ENCODE data around the gene PRSS1.
"Not testable (repeated sequence)": the region's sequence is repeated elsewhere in the genome, so short reads cannot be mapped to it uniquely, and the experiment has no call there.

The PRSS1 gene

DNA sequence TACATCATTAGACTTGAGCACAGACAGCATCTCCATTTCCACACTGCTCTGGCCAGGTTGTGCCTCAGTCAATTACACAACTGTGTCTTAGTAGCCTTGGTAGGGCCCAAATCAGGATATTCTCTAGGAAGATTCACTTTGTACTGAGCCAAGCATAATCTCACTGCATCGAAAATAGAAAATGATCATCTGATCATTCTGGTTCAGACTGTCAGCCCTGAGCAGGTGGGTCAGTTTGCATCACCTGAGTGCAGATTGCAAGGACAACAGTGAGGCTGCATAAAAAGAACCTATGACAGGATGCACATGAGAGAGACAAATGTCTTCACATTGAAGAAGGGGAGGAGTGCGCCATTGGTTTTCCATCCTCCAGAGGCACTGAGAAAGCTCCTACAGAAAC lies 862 bp upstream of the PRSS1 start:
- not testable (repeated sequence) for DNase-seq (ENCODE audit: low spot score)

DNA sequence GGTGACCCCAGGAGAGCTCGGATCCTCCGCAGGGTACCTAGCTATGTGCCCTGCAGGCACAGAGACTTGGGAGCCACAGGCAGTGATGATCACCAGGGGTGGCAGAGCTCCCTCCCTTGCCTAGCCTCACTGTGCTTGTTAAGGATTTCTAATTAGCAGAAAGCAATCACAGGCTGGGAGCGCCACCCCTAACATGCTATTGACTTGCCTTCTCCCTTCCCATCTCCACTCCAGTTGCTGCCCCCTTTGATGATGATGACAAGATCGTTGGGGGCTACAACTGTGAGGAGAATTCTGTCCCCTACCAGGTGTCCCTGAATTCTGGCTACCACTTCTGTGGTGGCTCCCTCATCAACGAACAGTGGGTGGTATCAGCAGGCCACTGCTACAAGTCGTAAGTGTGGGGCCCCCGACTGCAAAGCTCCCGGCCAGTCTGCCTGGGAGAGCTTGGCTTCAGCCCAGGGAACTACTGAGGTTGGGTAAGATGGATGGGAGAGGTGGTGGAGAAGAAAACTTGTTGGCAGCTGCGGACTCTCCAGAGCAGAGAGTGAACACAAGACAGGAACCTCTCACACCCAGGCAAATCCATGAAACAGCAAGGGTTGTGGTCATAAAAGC lies 1.2 kb downstream of the PRSS1 start:
- DNase-seq (ENCODE audit: low spot score): no peak

DNA sequence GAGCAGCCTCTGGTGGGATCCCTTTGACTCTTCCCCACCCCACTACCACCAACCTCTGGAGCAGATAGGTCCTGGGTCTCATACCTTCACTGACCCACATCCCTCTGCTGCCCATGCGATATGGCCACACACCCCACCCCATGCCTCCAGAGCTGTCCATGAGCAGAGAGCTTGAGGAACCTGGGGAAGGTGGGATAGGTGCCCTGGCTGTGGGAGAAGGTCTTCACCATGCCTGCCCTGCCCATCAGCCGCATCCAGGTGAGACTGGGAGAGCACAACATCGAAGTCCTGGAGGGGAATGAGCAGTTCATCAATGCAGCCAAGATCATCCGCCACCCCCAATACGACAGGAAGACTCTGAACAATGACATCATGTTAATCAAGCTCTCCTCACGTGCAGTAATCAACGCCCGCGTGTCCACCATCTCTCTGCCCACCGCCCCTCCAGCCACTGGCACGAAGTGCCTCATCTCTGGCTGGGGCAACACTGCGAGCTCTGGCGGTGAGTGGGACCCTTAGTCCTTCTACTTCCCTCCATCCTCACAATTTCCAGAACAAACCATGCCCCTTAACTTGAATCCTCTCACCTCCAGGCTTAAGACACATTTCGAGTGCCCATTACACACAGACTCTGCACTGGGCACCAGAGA lies 2.4 kb downstream of the PRSS1 start:
- DNase-seq (ENCODE audit: low spot score): not testable (repeated sequence)

DNA sequence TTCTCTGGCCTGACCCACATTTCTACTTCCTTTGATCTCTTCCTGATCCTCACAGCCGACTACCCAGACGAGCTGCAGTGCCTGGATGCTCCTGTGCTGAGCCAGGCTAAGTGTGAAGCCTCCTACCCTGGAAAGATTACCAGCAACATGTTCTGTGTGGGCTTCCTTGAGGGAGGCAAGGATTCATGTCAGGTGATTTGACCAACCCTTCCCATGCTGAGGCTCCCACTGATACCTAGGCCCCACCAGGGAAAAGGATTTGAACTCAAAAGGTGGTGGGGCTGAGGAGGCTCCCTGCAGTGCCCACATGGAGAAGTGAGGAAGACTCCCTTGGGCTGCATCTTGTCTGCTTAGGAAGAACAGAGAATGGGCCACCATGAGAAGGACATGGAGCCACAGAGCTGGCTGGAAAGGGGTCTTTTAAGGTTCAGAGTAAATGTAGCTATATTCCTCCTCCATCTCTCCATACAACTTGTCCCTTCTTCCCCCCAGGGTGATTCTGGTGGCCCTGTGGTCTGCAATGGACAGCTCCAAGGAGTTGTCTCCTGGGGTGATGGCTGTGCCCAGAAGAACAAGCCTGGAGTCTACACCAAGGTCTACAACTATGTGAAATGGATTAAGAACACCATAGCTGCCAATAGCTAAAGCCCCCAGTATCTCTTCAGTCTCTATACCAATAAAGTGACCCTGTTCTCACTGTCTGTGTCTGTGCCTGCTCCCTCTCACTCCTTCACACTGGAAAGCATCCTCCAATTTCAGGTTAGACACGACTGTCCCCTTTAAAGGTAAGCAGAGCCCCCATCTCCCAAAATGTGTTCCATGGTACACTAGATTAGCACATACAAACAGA lies 3.3 kb downstream of the PRSS1 start:
- DNase-seq (ENCODE audit: low spot score): no peak

DNA sequence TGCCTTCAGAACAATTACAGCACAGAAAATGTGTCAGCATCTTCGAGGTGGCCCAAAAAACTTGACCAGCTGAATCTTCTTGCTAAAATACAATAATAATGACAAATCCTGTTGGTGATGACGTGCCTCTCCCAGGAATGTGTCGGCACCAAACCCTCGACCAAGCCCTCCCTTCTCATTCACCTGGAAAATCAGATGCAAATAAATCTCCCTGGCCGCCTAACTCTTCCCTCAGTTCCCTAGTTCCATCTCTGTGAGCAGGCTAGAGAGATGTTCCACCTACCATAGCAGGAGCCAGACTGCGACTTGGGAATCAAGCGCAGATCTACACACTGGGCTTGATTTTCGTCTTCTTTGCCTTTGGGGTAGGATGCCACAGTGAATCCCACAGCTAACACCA lies 4.1 kb downstream of the PRSS1 start:
- no peak for DNase-seq (ENCODE audit: low spot score)

DNA sequence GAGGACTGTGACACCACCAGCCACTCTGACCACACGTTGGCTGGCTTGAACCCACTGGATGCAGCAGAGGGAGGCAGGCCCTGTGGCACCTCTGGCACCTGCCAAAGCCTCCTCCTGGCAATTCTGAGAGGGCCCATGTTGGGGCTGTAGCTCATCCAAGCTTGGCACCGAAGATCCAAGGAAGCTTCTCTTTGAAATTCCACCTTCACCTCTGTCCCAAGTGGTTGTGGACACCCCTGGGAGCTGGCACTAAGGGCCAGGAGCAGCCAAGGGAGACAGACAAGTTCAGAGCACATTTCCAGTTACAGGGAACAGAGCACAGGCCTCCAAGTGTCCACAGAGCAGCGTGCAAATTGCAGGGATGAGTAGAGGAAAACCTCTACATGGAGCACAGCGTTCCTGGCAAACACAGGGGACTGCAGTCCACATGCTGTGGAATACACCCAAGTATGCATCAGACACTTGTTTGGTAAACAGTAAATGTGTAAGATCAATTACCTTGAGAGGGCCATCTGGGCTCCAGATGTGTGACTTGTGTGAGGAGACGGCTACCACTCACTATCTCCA lies 4.7 kb downstream of the PRSS1 start:
- DNase-seq (ENCODE audit: low spot score): not testable (repeated sequence)

DNA sequence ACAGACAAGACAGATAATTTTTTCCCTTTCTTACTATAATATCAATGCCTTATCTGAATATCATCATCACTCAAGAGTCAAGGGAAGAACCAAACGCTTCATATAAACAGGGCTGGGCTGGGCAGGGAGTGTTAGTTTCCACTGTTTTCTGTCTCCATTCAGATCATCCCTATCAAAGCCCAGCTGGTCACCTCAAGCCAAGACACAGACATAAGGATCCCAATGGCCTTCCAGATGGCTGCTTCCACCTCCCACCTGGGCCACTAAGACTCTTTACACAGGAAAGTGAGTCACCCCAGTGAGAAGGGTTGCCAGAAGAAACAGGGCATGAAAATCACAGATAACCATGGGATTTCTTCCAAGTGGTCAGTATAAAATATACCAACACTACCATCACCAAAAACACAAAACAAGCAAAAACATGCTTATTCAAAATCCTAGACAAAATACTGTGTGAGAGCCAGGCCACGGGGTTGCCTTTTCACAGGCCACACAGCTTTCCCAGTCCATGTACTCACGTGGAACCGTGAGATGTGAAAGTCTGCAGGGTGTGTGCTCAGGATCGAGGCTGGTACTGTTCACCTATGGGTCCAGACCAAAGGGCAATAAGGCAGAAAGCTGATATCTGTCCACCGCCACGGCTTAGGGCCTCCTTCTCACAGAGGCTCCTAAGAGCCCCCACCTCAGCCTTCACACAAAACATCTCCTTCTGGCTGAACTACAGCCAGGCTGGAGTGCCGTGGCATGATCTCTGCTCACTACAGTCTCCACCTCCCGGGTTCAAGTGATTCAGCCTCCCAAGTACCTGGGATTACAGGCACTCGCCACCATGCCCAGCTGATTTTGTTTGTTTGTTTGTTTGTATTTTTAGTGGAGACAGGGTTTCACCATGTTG lies 5.7 kb downstream of the PRSS1 start:
- no peak for DNase-seq (ENCODE audit: low spot score)

DNA sequence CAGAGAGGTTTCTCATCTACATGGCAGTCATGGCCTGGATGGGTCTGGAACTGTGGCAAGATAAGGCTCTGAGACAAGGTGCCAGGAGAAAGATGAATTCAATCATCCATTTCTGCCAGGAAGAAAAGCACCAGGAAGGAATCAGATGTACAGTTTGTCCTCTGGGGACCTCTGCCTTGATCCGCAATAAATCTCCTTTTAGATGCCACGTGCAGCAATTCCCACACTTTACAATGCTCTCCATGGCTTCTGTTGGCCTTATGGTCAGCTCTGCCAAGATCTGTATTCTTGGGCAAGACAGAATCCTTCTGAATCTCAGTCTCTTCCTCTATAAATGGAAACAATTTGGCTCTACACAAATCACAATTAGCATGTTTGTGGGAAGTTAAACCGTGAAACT lies 9.0 kb downstream of the PRSS1 start:
- not testable (repeated sequence) for DNase-seq (ENCODE audit: low spot score)

DNA sequence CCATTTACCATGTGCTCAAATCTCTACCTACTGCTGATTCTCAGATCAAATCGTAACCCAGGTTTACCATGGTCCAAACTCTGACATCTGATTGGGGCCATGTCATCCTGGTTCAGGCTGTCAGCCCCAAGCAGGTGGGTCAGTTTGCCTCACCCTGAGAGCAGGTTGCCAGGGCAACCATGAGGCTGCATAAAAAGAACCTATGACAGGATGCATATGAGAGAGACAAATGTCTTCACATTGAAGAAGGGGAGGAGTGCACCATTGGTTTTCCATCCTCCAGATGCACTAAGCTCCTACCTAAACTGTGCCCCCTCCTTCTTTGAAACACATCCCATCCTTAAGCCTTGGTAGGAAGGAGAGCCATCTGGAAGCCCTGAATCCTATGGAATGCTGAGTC lies 10.2 kb downstream of the PRSS1 start:
- DNase-seq (ENCODE audit: low spot score): no peak

DNA sequence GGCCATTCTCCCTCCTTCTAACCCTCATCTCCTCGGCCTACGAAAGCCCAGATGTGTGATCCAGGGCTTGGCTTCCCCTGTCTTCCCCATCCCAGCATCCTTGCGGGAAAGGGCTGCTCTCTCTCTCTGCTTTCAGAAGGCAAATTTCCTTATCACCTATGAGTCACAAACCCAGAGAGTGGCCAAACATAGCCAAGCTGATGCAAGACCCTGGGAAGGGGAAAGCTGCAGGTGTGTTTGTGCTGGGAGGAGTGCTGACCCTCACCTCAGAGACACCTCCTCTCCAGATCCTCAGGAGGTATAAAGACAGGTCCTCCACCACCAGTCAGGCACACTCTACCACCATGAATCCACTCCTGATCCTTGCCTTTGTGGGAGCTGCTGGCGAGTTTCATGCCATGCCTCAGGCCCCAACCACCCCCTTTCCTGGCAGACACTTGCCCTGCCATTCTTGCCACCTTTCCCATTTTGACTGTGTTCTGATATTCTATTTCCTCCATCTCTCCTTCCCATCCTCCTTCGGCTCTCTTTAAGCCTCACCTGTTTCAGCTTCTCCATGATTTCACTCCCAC lies 10.9 kb downstream of the PRSS1 start:
- no peak for DNase-seq (ENCODE audit: low spot score)

DNA sequence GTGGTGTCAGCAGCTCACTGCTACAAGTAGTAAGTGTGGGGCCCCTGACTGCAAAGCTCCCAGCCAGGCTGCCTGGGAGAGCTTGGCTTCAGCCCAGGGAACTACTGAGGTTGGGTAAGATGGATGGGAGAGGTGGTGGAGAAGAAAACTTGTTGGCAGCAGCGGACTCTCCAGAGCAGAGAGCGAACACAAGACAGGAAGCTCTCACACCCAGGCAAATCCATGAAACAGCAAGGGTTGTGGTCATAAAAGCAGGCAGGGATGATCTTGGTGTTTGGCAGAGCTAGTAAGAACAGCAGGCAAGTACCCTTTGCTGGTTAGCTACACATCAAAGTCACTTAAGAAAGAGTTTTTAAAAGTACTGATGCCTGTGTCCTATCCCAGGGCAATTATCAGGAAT lies 12.3 kb downstream of the PRSS1 start:
- not testable (repeated sequence) for DNase-seq (ENCODE audit: low spot score)

DNA sequence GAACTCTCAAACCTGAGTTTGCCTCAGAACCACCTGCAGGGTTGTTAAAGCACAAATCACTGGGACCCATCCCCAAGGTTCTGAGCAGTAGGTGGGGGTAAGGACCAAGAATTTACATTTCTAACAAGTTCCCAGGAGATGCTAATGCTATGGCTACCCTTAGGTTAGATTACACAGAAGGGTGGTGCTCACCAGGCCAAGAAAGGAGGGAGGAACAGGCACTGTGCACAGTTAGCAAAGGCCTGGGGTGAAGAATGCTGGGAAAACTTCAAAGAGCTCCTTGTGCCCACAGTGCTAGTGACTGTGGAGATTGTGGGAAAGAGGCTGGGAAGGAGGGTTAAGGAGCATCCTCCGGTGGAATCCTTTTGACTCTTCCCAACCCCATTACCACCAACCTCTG lies 12.8 kb downstream of the PRSS1 start:
- no peak for DNase-seq (ENCODE audit: low spot score)

DNA sequence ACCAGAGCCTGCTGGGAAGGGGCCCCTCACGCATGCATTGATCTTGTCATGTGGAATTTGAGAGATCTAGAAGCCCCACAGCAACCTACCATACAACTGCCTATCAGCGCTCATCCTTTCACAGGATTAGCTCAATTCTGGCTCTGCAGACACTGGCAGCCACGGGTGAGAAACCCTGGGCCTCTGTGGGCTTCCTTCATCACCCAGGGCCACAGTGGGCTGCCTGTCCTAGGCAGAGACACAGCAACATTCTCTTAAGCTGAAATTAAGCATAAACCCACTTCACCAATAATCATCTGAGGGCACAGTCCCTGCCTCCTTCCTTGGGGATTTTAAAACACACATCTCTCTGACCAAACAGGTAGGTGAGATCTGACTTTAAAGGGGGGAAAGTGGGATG lies 18.2 kb downstream of the PRSS1 start:
- DNase-seq (ENCODE audit: low spot score): no peak

DNA sequence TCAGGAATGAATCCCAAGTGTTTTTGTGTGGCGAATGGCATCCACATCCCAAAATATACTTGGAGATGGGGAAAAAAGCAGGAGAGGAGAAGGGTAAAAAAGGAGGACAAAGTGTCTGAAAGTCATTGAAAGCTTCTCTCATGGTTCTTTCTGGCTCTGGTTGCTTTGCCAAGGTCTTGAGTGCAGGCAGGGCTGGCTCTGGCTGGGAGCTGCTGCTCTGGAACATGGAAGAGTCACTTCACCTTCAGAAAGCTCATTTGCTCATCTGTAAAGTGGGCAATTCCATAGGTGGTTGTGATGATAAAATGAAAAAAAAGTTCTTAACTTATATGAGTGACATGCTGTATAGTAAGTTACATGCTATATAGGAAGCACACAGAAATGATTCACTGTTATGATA lies 18.6 kb downstream of the PRSS1 start:
- no peak for DNase-seq (ENCODE audit: low spot score)

DNA sequence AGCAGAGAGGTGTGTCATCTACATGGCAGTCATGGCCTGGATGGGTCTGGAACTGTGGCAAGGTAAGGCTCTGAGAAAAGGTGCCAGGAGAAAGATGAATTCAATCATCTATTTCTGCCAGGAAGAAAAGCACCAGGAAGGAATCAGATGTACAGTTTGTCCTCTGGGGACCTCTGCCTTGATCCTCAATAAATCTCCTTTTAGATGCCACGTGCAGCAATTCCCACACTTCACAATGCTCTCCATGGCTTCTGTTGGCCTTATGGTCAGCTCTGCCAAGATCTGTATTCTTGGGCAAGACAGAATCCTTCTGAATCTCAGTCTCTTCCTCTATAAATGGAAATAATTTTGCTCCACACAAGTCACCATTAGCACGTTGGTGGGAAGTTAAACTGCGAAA lies 19.6 kb downstream of the PRSS1 start:
- DNase-seq (ENCODE audit: low spot score): not testable (repeated sequence)

DNA sequence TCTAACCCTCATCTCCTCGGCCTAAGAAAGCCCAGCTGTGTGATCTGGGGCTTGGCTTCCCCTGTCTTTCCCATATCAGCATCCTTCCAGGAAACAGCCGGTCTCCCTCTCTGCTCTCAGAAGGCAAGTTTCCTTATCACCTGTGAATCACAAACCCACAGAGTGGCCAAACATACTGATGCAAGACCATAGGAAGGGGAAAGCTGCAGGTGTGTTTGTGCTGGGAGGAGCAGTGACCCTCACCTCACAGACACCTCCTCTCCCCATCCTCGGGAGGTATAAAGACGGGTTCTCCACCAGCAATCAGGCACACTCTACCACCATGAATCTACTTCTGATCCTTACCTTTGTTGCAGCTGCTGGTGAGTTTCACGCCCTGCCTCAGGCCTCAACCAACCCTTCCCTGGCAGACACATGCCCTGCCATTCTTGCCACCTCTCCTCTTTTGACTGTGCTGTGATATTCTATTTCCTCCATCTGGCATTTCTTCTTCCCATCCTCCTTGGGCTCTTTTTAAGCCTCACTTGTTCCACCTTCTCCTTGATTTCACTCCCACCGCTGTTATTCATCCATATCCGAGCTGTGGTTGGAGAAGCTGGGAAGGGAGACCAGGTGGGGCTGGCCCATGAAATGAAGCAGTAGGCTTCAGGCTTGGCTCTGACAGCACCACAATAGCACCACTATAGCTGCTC lies 21.5 kb downstream of the PRSS1 start, which contains the start of gene PRSS2:
TSS of gene PRSS2 (plus strand) at position 310 of the 692 bp plus-strand sequence. CDS start at position 323, 13 bp downstream.
- DNase-seq (ENCODE audit: low spot score): no peak

DNA sequence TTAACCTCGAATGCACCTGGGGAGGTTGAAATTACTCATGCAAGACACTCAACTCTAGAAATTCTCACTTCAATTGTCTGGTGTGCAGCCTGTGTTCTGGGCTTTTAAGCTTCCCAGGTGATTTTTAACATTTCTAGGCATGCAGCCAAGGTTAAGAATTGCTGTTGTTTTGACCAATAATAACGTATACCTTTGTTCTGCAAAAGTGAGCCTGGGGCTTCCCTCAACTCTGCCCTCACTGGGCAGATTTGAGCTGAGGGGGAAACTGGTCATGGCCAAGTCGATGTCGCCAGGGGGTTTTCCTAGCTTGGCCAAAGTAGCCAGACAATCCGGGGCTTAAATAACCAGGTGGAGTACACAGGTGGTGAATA lies 22.1 kb downstream of the PRSS1 start:
- DNase-seq (ENCODE audit: low spot score): no peak

DNA sequence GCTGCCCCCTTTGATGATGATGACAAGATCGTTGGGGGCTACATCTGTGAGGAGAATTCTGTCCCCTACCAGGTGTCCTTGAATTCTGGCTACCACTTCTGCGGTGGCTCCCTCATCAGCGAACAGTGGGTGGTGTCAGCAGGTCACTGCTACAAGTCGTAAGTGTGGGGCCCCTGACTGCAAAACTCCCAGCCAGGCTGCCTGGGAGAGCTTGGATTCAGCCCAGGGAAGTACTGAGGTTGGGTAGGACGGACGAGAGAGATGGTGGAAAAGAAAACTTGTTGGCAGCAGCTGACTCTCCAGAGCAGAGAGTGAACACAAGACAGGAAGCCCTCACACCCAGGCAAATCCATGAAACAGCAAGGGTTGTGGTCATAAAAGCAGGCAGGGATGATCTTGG lies 22.8 kb downstream of the PRSS1 start:
- no peak for DNase-seq (ENCODE audit: low spot score)

DNA sequence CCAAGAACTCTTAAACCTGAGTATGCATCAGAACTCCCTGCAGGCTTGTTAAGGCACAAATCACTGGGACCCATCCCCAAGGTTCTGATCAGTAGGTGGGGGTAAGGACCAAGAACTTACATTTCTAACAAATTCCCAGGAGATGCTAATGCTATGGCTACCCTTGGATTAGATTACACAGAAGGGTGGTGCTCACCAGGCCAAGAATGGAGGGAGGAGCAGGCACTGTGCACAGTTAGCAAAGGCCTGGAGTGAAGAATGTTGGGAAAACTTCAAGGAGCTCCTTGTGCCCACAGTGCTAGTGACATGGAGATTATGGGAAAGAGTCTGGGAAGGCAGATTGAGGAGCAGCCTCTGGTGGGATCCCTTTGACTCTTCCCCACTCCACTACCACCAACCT lies 23.4 kb downstream of the PRSS1 start:
- no peak for DNase-seq (ENCODE audit: low spot score)

DNA sequence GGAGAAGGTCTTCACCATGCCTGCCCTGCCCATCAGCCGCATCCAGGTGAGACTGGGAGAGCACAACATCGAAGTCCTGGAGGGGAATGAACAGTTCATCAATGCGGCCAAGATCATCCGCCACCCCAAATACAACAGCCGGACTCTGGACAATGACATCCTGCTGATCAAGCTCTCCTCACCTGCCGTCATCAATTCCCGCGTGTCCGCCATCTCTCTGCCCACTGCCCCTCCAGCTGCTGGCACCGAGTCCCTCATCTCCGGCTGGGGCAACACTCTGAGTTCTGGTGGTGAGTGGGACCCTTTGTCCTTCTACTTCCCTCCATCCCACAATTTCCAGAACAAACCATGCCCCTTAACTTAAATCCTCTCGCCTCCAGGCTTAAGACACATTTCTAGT lies 24.0 kb downstream of the PRSS1 start:
- DNase-seq (ENCODE audit: low spot score): no peak
